ENCODE measurements around the gene PHACTR3.

The PHACTR3 gene

DNA sequence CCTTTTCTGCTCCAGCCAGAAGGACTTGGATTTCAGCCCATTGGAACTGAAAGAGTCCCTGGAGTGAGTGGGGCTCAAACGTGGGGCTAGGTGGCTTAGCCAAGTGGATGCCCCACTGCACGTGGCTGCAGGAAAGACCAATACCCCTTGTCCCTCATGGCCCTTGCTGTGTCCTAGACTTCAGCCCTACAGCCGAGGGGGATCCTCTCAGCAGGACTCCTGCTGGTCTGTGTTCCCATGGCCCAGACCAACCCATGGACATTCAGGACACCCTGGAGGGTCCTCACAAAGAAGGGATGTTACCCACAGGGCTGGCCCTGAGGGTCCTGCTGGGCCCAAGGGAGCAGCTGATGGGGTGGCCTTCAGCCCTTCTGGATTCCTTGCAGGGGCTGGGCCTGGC is 30.0 kb upstream of the PHACTR3 start:
- no peak for DNase-seq

DNA sequence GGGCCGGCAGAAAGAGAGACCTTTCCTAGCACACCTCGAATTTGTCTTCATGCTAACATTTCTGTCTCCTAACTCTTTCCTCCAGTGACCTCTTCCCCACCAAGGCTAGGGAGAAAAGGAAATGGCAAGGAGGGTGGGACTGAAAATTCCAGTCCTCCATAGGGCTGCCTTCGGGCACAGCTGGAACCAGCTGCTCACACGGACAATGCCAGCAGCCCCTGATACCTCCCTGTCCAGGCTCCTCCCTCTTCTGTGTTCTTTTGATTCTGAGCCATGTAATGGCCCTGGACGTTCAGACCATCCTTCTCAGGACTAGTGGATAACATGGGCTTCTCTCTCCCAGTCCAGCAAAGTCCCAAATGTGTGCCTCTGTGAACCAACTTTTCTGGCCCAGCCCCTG is 29.1 kb upstream of the PHACTR3 start:
- no peak for DNase-seq

DNA sequence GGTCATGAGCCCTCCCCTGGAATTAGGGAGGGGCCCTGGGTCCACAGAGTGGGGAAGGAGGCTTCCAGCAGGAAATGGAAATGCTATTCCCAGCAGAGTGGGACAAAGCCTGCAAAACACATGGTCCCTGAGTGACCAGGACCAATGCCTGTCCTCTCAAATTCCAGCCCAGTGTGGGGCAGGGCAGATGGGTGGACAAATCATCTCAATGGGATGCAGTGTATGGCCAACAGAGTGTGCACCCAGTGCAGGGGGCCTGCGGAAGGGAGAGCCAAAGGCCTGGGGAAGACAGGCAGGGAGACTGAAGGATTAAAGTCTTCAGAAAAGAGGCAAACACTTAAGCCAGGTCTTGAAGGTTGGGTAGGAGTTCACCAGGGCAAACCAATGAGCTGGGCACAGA is 28.7 kb upstream of the PHACTR3 start:
- no peak for DNase-seq

DNA sequence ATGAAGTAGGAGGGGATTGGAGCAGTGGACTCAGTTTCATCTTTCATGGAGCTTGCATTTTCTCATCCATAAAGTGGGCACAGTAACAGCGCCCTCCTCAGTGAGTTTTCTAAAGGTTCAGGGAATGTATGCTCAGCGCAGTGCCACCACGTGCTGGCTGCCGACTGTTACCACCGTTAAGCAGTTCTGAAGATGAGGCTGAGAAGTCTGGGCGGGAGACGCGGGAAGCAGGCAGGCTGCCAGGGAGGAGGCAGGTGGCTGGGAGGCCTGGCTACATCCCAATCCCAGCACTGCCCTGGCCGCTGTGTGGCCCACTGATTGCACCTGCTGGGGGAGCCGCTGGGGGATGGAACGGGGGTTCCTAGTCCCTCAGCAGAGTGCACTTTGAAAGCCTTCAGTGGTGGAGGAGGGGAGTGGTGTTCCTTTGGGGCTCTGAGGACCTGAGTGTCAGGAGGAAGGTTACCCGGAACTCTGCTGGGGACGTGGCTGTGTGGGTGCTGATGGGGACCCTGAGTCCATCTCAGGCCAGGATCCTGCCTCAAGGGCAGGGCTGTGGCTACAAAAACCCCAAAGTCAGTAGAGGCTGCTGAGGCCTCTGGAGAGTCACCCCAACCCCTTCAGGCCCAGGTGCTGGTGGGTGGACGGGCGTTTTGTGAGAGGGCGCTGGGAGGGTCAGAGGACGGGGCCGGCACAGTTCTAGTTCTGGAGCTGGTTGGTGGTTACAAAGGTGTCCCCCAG is 28.0 kb upstream of the PHACTR3 start:
- no peak for DNase-seq

DNA sequence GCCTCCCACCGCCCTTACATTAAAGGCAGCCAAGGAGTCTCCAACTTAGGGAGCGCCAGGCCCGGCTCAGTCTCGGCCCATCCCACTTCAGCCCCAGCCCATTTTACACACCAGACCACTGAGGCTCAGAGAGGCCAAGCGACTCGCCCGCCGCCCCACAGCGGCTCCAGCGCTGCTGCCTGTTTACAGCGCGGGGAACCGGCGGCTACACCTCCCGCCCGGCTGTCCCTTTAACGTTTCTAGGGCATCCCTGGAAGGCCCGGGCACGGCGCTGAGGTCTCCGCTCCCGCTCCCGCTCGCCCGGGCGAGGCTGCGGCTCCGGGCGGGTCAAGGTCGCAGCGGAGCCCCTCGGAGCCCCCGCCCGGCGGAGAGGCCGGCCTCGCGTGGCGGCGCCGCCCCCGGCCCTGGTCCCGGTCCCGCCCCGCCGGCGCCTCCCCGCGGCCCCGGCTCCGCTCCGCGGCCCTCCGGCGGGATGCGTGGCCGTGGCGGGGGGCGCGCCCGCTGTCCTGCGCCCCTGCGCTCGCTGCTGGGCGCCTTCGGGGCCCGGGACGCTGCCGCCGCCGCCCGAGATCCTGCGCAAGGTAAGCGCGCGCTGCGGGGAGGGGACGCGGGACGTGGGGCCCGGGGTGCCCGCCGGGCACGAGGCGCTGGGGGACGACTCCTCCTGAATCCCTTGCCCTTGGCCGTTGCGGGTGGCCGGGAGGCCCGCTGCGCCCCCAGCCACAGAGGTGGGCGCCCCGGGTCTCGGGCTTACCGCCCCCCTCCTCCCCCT is 27.1 kb upstream of the PHACTR3 start:
- DNase-seq: no peak

DNA sequence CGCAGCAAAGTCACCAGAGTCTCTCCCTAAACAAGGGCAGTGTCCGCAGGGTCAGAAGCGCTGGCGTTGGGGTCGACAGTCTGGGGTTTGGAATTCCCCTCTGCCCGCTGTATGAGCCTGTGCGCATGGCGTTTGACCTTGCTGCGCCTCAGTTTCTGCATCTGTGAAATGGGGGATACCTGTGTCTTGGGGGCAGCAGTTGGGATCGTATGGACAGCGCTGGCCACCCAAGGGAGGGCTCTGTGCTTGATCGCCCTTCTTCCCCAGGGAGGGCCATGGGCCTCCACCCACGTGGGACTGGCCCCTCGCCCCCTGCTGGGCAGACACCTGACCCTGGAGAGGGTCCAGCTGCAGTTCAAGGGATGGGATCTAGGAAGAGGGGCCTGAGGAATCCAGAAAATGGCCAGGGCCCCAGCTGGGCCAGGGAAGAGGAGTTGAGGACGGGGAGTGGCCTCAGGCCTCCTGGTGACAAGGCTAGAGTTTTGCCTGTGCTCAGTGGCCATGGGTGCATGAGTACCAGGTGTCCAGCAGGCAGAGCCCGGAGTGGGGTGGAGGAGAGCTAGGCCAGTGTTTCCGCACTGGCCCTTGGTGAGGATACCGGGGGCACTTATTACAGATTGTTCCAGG is 26.4 kb upstream of the PHACTR3 start:
- DNase-seq: no peak

DNA sequence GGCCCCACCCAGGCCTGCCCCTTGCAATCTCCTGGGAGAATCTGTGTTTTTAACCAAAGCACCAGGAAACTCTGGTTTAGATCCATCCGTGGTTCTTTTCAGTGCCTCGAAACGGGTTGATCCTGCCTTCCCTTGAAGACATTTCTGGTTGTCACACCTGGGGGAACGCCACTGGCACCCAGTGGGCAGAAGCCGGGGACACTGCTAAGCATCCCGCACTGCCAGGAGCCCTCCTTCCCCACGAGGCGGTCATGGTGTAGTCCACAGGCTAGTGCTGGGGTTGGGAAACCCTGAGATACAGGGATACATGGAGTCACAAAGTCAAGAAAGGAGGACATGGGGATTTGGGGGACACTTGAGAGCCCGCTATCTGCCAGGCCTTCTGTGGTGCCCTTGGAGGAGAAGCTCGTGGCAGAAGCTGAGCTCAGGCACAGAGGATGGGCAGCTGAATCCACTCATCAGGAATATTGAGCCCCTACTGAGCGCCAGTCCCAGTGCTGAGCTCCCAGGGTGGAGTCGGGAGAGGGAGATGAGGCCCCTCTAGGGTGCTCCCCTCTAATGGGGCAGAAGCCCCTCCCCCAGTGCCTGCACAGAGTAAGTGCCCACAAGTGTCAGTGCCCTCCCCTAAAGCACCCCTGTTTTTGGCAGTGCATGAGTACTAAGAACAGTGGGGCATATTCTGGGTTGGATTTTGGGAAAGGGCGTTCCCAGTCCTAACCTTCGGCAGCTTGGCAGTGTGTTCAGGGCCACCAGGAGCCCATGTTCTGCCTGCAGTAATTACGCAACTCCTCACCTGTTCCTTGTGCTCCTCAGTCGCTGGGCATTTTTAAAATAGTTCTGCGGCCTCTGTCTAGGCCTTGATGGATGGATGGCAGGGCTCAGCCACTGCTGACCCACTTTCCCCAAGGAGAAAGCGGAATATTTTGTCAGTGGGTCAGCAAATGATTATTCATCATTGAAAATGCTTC is 25.6 kb upstream of the PHACTR3 start:
- no peak for DNase-seq

DNA sequence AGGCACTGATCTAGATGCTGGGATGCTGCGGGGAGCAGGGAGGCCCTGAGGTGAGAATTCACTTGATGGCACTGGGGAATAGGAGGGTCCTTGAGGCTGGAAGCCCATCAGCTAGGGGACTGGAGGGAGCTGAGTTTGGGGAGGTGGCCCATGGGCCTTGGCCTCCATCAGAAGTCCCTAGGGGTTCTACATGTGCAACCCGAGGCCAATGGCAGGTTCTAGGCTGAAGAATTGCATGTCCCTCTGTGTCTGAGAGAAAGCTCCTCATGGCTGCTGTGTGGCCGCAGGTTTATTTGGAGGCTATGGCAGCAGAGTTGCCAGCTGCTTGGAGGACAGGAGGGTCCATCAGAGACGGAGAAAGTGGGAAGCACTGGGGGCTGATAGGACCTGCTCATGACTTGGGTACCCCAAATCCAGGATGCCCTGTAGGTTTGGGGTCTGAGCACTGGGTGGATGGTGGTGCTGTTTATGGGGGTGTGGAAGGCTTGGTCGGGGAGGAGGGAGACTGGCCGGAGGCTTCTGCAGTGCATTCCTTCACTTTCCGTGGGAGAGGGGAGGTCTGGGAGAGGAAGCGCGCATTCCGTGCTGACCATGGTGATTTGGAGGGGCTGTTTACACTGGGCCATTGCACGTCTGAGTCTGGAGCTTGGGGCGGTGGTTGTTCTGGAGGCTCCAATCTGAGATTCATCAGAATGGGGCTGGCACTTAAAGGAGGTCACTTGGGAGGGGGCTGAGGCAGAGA is 24.8 kb upstream of the PHACTR3 start:
- no peak for DNase-seq

DNA sequence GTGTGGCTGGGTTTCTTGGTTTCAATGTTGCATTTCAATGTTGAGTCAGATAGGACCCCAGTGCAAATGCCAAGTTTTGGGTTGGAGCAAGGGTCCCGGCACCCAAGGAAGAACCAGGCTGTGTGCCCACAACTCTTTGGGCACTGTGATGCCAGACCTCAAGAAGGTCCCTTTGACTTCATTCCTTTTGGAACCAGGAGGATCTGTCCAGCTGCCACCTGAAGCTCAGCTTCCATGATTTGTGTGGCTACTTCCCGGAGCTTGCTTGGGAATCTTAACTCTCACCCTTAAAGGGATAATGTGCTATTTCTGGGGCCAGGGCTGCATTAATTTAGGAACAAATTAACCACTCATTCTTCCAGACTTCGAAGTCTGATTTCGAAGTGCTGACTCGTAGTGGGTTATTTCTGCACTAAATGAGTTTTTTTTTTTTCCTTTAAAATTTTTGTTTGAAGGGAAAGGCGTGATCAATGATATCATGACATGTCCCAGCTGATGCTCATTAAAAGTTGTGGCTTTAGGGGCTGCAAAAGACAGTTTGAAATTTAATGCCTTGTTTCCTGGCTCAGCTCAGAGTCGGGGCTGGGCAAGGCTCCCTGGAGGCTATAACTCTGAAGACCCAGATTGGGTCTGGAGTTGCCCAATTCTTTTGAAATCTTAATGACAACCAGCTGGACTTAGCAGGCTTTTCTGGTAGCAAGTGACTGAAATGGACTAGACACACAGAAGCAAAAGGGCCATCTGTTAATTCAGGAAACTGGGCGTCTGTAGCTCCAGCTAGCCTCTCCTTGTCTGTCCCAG is 24.0 kb upstream of the PHACTR3 start:
- no peak for DNase-seq

DNA sequence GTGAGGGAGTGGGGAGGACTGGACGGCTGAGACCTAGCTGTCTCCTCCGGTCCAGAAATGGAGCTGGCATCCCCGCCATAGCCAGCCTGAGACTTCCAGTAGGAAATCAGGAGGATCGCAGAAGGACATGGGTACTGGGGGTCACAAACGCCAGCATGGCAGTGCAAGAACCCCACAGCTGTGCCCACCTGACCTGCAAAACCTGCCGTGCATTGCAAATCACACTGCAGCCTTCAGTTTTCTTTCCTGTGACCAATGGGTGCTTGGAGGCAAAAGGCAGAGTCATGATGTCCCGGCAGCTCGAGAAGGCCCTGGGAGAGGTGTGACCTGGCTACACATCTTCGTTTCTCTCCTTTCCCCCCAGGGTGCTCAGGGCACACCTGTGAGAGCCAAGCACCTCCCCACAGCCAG is 23.3 kb upstream of the PHACTR3 start:
- DNase-seq: no peak

DNA sequence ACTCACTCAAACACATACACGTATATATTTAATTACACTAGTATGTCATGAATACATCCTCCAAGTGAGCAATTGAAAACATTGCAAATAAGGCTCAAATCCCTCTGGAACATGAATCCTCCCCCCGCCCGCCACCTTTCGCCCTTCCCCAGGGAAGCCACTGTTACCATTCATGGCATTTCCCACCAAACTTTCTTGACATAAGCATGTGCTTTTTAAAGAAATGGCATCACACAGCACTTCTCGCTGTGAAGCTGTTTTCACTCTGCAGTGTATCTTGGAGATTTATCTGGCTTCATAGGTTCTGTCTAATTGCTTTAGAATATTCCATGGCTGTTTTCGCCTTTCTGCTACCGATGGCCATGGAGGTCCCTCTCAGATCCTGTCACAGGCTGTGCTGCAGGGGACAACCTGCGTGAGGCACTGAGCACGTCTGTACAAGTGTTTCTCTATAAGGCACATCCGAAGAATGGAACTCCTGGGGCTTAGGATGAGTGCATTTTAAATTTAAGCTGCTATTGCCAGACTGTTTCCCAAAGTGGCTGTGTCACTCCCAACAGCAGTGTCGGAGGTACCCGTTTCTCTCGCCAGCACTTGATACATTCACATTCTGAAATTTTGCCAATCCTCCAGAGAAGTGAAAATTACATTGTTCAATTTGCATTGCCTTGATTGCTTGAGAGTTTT is 22.2 kb upstream of the PHACTR3 start:
- DNase-seq: no peak

DNA sequence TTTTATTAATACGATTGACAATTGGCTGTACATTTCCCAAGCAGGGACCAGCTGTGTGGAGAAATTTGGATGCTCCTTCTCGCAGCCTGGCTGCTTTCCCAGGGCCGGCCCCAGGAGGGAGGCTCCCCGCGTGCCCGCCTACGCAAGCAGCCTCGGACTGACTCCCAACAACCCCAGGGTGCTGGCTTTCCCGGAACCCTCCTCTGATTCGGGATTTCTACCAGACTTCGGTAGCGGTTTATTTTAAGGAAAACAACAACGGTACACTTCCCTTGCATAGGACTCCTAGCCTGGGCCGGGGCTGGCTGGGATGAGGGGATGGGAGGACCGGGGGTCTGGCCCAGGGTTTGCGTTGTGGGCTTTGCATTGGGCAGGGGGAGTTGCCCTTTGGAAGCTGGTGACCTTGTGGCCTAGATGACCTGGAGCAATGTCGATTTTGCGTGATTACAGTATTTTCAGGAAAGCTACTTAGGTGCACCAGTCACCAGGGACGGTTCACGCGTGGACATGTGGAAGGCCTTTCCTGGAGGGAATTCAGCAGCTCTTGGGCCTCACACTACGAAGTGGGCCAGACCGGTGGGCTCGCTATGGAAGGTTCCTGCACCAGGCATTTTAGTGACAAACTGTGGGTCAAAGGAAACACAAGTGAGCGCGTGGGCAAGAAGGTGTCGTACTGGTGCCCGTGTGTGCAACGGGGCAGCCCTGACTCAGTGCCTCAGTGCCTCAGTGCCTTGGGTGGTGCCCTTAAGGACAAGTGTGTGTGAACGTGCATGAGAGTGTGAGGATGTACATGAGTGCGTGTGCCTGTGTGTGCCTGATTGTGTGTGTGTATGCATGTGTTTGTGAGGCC is 20.7 kb upstream of the PHACTR3 start:
- no peak for DNase-seq

DNA sequence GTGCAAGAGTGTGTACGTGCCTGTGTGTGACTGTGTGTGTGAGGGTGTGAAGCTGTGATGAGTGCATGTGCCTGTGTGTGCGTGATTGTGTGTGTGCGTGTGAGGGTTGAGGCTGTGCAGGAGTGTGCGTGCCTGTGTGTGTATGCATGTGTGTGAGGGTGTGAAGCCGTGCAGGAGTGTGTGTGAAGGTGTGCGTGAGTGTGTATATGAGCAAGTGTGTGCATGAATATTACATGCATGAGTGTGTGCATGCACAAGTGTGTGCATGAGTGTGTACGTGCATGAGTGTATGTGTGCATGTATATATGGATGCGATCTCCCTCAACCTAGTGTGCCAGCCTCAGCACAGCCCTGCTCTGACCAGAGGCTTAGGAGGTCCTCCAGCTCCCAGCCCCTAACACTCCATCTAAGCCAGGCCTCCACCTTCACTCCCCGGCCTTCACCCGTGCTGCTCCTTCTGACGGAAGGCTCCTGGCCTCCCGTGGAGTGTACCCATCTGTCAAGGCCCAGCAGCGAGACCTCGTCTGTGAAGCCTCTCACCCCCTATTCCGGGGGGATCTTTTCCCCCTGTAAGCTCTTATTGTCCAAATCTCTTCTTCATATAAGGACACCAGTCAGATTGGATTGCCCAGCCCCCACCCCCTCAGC is 19.9 kb upstream of the PHACTR3 start:
- DNase-seq: no peak

DNA sequence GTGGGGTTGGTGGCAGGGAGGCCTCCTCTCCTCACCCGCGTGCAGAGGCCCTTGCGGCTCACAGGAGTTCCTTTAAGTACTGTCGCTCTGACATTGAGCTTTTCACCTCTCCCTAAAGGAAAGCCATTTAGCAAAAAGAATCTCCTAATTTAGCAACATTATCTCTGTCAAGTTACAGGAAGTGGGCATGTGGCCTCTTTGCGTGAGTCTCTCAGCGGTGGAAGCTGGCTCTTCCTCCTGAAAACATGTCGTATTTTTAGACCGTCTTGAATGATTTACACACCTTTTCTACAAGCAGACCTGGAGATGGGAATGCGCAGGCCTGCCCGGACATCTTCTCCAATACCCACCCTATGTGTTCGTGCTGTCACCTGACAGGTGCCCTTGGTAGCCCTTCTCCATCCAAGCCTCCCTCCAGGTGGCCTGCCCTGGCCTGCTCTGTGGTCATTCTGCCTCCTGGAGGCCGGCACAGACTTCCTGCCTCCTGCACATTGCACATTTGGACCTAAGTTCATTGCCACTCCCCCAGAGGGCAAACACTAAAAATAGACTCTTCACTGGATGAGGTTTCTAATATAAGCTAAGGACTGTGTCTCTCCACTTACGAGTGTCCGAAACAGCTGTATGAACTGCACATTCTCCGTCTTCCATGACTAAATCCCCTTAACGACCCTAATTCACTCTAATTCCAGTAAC is 18.5 kb upstream of the PHACTR3 start:
- no peak for DNase-seq

DNA sequence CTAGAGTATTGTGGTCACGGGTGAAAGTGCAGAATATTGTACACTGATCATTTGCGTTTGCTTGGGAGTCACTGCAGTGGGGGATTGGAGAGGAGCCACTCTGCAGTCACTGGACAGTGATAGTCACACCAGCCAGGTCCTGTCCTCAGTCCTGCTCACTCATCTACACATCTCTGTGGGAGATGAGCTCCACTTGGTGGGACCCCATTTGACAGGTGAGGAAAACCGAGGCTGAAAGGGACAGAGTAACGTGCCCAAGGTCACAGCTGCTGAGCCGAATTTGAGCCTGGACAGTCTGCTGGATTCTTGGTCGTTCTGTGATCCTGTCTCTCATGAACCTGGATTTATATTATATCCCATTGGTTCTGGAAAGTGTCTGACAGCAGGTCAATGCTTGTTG is 17.7 kb upstream of the PHACTR3 start:
- DNase-seq: no peak

DNA sequence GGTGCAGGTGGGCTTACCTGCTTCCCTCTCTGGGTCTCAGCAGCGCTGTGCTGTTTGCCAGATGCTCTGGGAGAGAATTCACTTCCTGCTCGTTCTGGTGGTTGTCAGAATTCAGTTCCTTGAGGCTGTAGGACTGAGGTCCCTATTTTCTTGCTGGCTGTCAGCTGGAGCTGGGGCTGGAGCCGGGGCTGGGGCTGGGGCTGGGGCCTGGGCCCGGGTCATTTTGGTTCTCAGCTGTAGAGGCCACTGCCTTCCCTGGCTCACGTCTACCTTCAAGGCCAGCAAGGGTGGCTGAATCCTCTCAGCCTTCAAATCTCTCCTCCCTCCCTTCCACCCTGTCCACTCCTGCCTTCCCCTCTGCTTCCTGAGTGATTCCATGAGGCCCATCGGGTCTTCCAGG is 16.8 kb upstream of the PHACTR3 start:
- no peak for DNase-seq

DNA sequence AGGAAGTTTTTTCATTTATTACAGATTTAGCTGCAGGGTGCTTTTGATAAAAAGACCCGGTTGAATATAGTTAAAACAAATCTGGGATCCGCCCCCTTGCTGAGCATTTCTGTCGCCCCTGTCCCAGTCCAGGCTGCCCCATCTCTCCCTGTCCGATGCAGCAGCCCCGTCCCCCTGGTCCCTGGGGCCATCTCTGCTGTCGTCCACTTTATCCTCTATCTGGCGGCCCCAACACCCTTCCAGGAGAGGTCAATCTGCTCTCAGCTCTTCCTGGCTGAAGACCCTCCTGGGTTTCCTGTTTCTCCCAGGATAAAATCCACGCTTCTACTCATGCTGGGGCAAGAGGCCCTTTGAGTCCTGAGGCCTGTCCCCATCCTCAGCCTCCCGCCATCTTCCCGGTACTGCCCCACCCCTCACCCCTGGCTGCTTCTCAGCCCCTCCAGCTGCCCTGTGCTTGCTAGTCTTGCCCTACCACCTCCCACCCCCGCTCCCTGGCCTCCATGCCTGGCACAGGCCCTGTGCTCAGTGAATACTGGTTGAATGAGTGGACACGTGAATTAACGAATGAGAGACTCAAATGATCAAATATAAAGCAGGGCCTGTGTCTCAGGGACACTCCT is 16.0 kb upstream of the PHACTR3 start:
- DNase-seq: no peak
